Breast epithelium (tissue), 3 donors: ENCODE data around the gene DMD.

Source experiments
- POLR2A ChIP-seq: fragments of 450-650 bp; IDR thresholded peaks from one replicate; pipeline ENCODE4 v1.6.1; 2016; ENCODE audit warnings: antibody characterized with exemption, mild to moderate bottlenecking, moderate library complexity
- POLR2AphosphoS5 ChIP-seq, 3 donors: sonication (generic); formaldehyde crosslinking; IDR thresholded peaks; one replicate each; pipeline ENCODE4 v1.6.1; 2017; ENCODE audit warnings: antibody characterized with exemption in 3 of 3
- TF ChIP-seq, protein P1 (sequence below), 3 donors: fragments of 450-650 bp; IDR thresholded peaks; one replicate each; pipeline ENCODE4 v1.5.1; 2016 to 2017; ENCODE audit warnings: antibody characterized with exemption in 3 of 3, mild to moderate bottlenecking in 3 of 3, moderate library complexity in 3 of 3

DNA sequence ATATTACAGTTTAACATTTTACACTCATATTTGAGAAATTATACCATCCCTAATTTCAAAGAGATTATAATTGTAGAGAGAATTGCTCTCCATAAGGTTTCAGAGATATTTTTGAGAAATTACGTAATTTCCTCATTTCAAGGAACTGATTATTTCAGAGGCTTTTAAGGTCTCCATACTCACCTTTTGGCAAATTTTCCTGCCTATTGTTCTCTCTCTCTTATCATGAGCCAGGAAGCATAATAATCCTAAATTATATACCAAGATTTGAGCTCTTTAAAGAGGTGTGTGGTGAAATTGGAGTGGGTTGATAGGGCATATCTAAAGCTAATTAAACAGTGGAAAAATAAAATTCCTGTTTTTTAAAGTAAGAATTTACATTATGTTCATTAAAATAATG lies 1890.6 kb downstream of the DMD start:
- TF ChIP-seq POLR2AphosphoS5 (IDR thresholded peaks at IDR 0.05) (no peak), POLR2A (no peak)
- TF ChIP-seq, protein P1, sequence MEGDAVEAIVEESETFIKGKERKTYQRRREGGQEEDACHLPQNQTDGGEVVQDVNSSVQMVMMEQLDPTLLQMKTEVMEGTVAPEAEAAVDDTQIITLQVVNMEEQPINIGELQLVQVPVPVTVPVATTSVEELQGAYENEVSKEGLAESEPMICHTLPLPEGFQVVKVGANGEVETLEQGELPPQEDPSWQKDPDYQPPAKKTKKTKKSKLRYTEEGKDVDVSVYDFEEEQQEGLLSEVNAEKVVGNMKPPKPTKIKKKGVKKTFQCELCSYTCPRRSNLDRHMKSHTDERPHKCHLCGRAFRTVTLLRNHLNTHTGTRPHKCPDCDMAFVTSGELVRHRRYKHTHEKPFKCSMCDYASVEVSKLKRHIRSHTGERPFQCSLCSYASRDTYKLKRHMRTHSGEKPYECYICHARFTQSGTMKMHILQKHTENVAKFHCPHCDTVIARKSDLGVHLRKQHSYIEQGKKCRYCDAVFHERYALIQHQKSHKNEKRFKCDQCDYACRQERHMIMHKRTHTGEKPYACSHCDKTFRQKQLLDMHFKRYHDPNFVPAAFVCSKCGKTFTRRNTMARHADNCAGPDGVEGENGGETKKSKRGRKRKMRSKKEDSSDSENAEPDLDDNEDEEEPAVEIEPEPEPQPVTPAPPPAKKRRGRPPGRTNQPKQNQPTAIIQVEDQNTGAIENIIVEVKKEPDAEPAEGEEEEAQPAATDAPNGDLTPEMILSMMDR (IDR thresholded peaks at IDR 0.05), result no peak
